Measurements from ENCODE around the gene DCTD.

- TF ChIP-seq CTCF (IDR thresholded peaks at IDR 0.05): no peak
- TF ChIP-seq POLR2A (IDR thresholded peaks at IDR 0.05): no peak
Observed at GRCh38 chr4:182858711-182859110, 58.5 kb downstream of the DCTD start.

Measured in stomach (tissue), 4 donors.